OCI-LY1 (cell line): ENCODE results near the gene TTN.

Experiments used
- EZH2 ChIP-seq: fragments of 200-600 bp; sonication (generic), shearing (Covaris generic); IDR thresholded peaks from 2 replicates; pipeline ENCODE4 v1.8.0; 2017; ENCODE audit warnings: borderline replicate concordance, mixed run types, mild to moderate bottlenecking, antibody characterized with exemption, low read length, moderate library complexity, mixed read lengths
- TF ChIP-seq, protein P1 (sequence below): fragments of 200-600 bp; sonication (generic), shearing (Covaris generic); IDR thresholded peaks from 2 replicates; pipeline ENCODE4 v1.5.1; 2017; ENCODE audit warnings: mild to moderate bottlenecking, antibody characterized with exemption, low read length, moderate library complexity, mixed read lengths

DNA sequence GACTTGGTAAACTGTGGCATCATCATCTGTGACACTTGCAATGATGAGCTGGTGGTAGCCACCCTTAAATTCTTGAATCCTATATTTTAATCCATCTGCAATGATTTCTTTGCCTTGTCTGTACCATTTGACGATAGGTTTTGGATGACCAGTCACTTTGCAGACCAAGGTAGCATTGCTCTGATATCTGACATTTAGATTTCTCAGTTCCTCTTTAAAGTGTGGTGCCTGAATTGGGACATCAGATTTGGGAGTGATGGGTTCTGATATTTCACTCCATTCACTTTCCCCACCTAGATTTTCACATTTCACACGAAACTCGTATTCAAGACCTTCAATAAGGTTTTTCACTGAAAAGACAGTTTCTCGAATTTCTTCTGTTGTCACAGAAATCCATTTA is 271.2 kb downstream of the TTN start:
- TF ChIP-seq, protein P1, sequence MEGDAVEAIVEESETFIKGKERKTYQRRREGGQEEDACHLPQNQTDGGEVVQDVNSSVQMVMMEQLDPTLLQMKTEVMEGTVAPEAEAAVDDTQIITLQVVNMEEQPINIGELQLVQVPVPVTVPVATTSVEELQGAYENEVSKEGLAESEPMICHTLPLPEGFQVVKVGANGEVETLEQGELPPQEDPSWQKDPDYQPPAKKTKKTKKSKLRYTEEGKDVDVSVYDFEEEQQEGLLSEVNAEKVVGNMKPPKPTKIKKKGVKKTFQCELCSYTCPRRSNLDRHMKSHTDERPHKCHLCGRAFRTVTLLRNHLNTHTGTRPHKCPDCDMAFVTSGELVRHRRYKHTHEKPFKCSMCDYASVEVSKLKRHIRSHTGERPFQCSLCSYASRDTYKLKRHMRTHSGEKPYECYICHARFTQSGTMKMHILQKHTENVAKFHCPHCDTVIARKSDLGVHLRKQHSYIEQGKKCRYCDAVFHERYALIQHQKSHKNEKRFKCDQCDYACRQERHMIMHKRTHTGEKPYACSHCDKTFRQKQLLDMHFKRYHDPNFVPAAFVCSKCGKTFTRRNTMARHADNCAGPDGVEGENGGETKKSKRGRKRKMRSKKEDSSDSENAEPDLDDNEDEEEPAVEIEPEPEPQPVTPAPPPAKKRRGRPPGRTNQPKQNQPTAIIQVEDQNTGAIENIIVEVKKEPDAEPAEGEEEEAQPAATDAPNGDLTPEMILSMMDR = no peak
- no peak for TF ChIP-seq EZH2
